K562 (cell line): ENCODE measurements around the gene SHISA4. TPM values are rescaled to one million over a fixed set of nuclear protein-coding genes. Genes with fewer than 3 reads are reported as not detected.
A peak's percentile ranks its signal among the peaks of the same experiment; 100 is the strongest.

ENCODE experiments used
- CBX1 ChIP-seq: sonication (generic); IDR thresholded peaks from 2 replicates; pipeline ENCODE4 v1.6.1; 2016; ENCODE audit warnings: antibody characterized with exemption, low read depth, mild to moderate bottlenecking
- CEBPB ChIP-seq: fragments of 450-650 bp; IDR thresholded peaks from 2 replicates; pipeline ENCODE4 v1.6.1; 2016; ENCODE audit warnings: missing genetic modification characterization, missing compliant biosample characterization
- CEBPZ ChIP-seq: fragments of 150-350 bp; IDR thresholded peaks from 2 replicates; pipeline ENCODE4 v1.6.1; 2014; ENCODE audit warnings: low read depth, mild to moderate bottlenecking, low read length, borderline replicate concordance
- CGGBP1 ChIP-seq: fragments of 250-450 bp; sonication (Bioruptor Pico); IDR thresholded peaks from 2 replicates; pipeline ENCODE4 v1.9.0; 2021; ENCODE audit warnings: mild to moderate bottlenecking
- CXXC5 ChIP-seq: fragments of 250-450 bp; sonication (Bioruptor Pico); IDR thresholded peaks from 2 replicates; pipeline ENCODE4 v1.8.0; 2022; ENCODE audit warnings: inconsistent platforms, mild to moderate bottlenecking, moderate library complexity
- DACH1 ChIP-seq: fragments of 450-650 bp; IDR thresholded peaks from 2 replicates; pipeline ENCODE4 v1.6.1; 2018; ENCODE audit not compliant: partially characterized antibody
- HLTF ChIP-seq: fragments of 450-650 bp; IDR thresholded peaks from 2 replicates; pipeline ENCODE4 v1.6.1; 2016
- HMG20B ChIP-seq: fragments of 250-450 bp; sonication (Bioruptor Pico); IDR thresholded peaks from 2 replicates; pipeline ENCODE4 v1.5.0; 2021; ENCODE audit warnings: mild to moderate bottlenecking
- JUND ChIP-seq, 2 experiments: IDR thresholded peaks; 2 replicates in 1 of 2; 3 replicates in 1 of 2; pipeline ENCODE4 v1.6.1; 2011; ENCODE audit warnings: borderline replicate concordance in 2 of 2, low read depth in 2 of 2, low read length in 2 of 2, improper control_type of control experiment in 1 of 2, missing biosample characterization in 1 of 2, missing genetic modification characterization in 1 of 2, missing genetic modification reagents in 1 of 2
- KDM1A ChIP-seq, 2 experiments: fragments of 450-650 bp; IDR thresholded peaks; 2 replicates each; pipeline ENCODE4 v1.6.1; 2016; ENCODE audit warnings: mild to moderate bottlenecking in 2 of 2
- KLF16 ChIP-seq: IDR thresholded peaks from 2 replicates; pipeline ENCODE4 v1.6.1; 2016; ENCODE audit warnings: antibody characterized with exemption
- NUFIP1 ChIP-seq: fragments of 450-650 bp; IDR thresholded peaks from 2 replicates; pipeline ENCODE4 v1.6.1; 2018; ENCODE audit not compliant: partially characterized antibody
- PTBP1 ChIP-seq: fragments of 200-400 bp; formaldehyde crosslinking; IDR thresholded peaks from 2 replicates; pipeline ENCODE4 v1.6.1; 2017; ENCODE audit warnings: low read depth, low read length
- RHOXF2B ChIP-seq: fragments of 250-450 bp; sonication (Bioruptor Pico); conservative IDR thresholded peaks from 2 replicates; pipeline ENCODE4 v1.5.1; 2021
- SAP30 ChIP-seq: fragments of 200-600 bp; sonication (generic); IDR thresholded peaks from 2 replicates; pipeline ENCODE4 v1.6.1; 2012; ENCODE audit warnings: borderline replicate concordance, low read depth, mild to moderate bottlenecking, moderate library complexity, low read length, control low read depth, inconsistent platforms; ENCODE audit not compliant: insufficient read depth, poor library complexity, severe bottlenecking
- TEAD4 ChIP-seq, 2 experiments: sonication (generic) in 1 of 2; formaldehyde crosslinking in 1 of 2; IDR thresholded peaks; 2 replicates each; pipeline versions ENCODE4 v1.6.1 to v1.8.0; 2012 to 2022; ENCODE audit warnings: borderline replicate concordance in 1 of 2, inconsistent platforms in 1 of 2, low read length in 1 of 2, mild to moderate bottlenecking in 1 of 2, missing genetic modification reagents in 1 of 2
- U2AF2 ChIP-seq: fragments of 200-400 bp; formaldehyde crosslinking; optimal IDR thresholded peaks from 2 replicates; pipeline ENCODE3; 2017; ENCODE audit warnings: low read depth, mild to moderate bottlenecking, low read length
- ZBTB7A ChIP-seq: IDR thresholded peaks from 2 replicates; pipeline ENCODE4 v1.6.1; 2011; ENCODE audit warnings: low read depth, mild to moderate bottlenecking, low read length, moderate library complexity, borderline replicate concordance; ENCODE audit not compliant: control insufficient read depth
- ZBTB8A ChIP-seq: fragments of 450-650 bp; IDR thresholded peaks from 2 replicates; pipeline ENCODE4 v1.6.1; 2018; ENCODE audit warnings: mild to moderate bottlenecking, moderate library complexity; ENCODE audit not compliant: partially characterized antibody
- ZBTB9 ChIP-seq: fragments of 450-650 bp; formaldehyde crosslinking; IDR thresholded peaks from 2 replicates; pipeline ENCODE4 v1.4.0; 2020; ENCODE audit warnings: mild to moderate bottlenecking, moderate library complexity
- ZNF121 ChIP-seq: sonication (generic); formaldehyde crosslinking; conservative IDR thresholded peaks from 2 replicates; pipeline ENCODE4 v1.8.0; 2022; ENCODE audit warnings: missing genetic modification reagents
- ZNF175 ChIP-seq: fragments of 200-800 bp; sonication (Bioruptor generic); IDR thresholded peaks from 2 replicates; pipeline ENCODE4 v1.6.1; 2016; ENCODE audit warnings: low read depth, mild to moderate bottlenecking, missing genetic modification characterization, missing compliant biosample characterization
- ZNF224 ChIP-seq: sonication (generic); formaldehyde crosslinking; IDR thresholded peaks from 2 replicates; pipeline ENCODE4 v1.8.0; 2022; ENCODE audit warnings: mild to moderate bottlenecking, missing genetic modification reagents
- ZNF707 ChIP-seq: fragments of 250-450 bp; sonication (Bioruptor Pico); conservative IDR thresholded peaks from 2 replicates; pipeline ENCODE4 v1.8.0; 2022; ENCODE audit warnings: inconsistent platforms, mild to moderate bottlenecking, moderate library complexity
- polyA plus RNA-seq, 8 experiments: library from polyadenylated mRNA; depleted of rRNA in 4 of 8; stranded (reverse) in 5 of 8; unstranded in 3 of 8; fragments of >200 nt; fragmentation: Nextera tagmentation in 2 of 8; fragmentation: Illumina TruSeq in 1 of 8; extraction: Ambion mirVana in 2 of 8; extraction: Trizol in 1 of 8; gene quantifications; 2 replicates each; pipeline versions ENCODE4 v1.2.1 to v1.2.3, GENCODE V29; 2011 to 2014; ENCODE audit warnings: inconsistent platforms in 1 of 8, missing spikeins in 1 of 8
- total RNA-seq, 7 experiments: library from RNA; depleted of rRNA in 6 of 7; stranded (reverse); fragments of >200 nt in 6 of 7; fragmentation: Illumina TruSeq in 2 of 7; extraction: Trizol in 2 of 7; gene quantifications; 2 replicates each; pipeline versions ENCODE4 v1.2.1 to v1.2.3, GENCODE V29; 2011 to 2021; ENCODE audit warnings: low replicate concordance in 1 of 7

The SHISA4 gene
- total and polyA plus RNA-seq, 9 of the 15 experiments (the other 6 are each of a cell fraction or from before 2014, with no cell fraction given) = 0.15 to 0.95 (median 0.68) TPM; not detected in 2

- TF ChIP-seq CEBPZ = no peak
- no peak for TF ChIP-seq U2AF2
- no peak for TF ChIP-seq CEBPB
- TF ChIP-seq KLF16 = peak; percentile 33; the same call in 1 of the 2 replicates
- no peak for TF ChIP-seq ZBTB8A
- TF ChIP-seq ZNF121 (CRISPR knock-in tag) = no peak
- TF ChIP-seq CGGBP1 (CRISPR knock-in tag) = no peak
- peak; percentile 88 for TF ChIP-seq ZBTB7A
- peak; percentile 39; the same call in 1 of the 2 replicates for TF ChIP-seq ZNF175 (CRISPR knock-in tag)
- TF ChIP-seq NUFIP1 = no peak
- no peak for TF ChIP-seq JUND (IDR thresholded peaks at IDR 0.05; ENCODE audit: borderline replicate concordance, low read depth, low read length)
- no peak for TF ChIP-seq JUND (tag; IDR thresholded peaks at IDR 0.05; ENCODE audit: borderline replicate concordance, low read depth, low read length)
- TF ChIP-seq HLTF = no peak
- no peak for TF ChIP-seq SAP30
- no peak for TF ChIP-seq ZNF224 (CRISPR knock-in tag)
- TF ChIP-seq KDM1A (IDR thresholded peaks at IDR 0.05) = peak; percentile 71 to 80
- TF ChIP-seq ZBTB9 = 0 out of 2 replicates have a peak, but pooled peaks have one; percentile 20
- TF ChIP-seq ZNF707 (CRISPR knock-in tag) = no peak
- no peak for TF ChIP-seq RHOXF2B (CRISPR knock-in tag)
- TF ChIP-seq TEAD4 (IDR thresholded peaks at IDR 0.05; ENCODE audit: low read length) = peak; percentile 42; the same call in 1 of the 2 replicates
- TF ChIP-seq TEAD4 (CRISPR knock-in tag; IDR thresholded peaks at IDR 0.05; ENCODE audit: borderline replicate concordance) = no peak
- TF ChIP-seq HMG20B (CRISPR knock-in tag) = no peak
- TF ChIP-seq DACH1 = peak; percentile 70
- TF ChIP-seq CXXC5 (CRISPR knock-in tag) = no peak; the same call in none of the 2 replicates
- peak; percentile 49; the same call in 1 of the 2 replicates for TF ChIP-seq CBX1
- TF ChIP-seq PTBP1 = no peak
Observed at GRCh38 chr1:201941420-201942128, 52.9 kb downstream of the SHISA4 start (continued).
